Measurements from ENCODE around the gene SRBD1. TPM values are rescaled to one million over a fixed set of nuclear protein-coding genes. Genes with fewer than 3 reads are reported as not detected.
A peak's percentile ranks its signal among the peaks of the same experiment; 100 is the strongest.

SRBD1 gene
- total and polyA plus RNA-seq, 5 donors = 4.2 to 13.6 (median 13.0) TPM

- intact Hi-C loops (cut with DNase I) = no loop called here
- WGBS = 12% methylated on average over 3 of the region's 3 CpGs
- Histone ChIP-seq H3K9me3 (ENCODE audit: control insufficient read depth, low read length) (no peaks in the 10 kb centered on the region), H3K4me1 (ENCODE audit: control insufficient read depth, insufficient read depth, low read length) (no peaks in the 10 kb centered on the region), H3K27me3 (ENCODE audit: control insufficient read depth, insufficient read depth) (no peaks in the 10 kb centered on the region), H3K27ac (ENCODE audit: low read length) (no peak overlapping the region), H3K4me3 (ENCODE audit: low read length) (no peak overlapping the region)
- ATAC-seq = peak; percentile 81 to 90
- DNase-seq = peak in 1 of 3 donors; percentile 11
These were observed 152.0 kb downstream of the SRBD1 start for GRCh38 chr2:45458909-45459563.

- H3K4me3 ChIP-seq (ENCODE audit: low read length) = no peak overlapping the region
- H3K27ac ChIP-seq (ENCODE audit: low read length) = no peak overlapping the region
- 97% methylated on average over 5 of the region's 5 CpGs for WGBS
- DNase-seq (no peak), ATAC-seq (no peak)
- H3K9me3 ChIP-seq (ENCODE audit: control insufficient read depth, low read length) = no peaks in the 10 kb centered on the region
- intact Hi-C loops (cut with DNase I) = no loop called here
- no peaks in the 10 kb centered on the region for H3K4me1 ChIP-seq (ENCODE audit: control insufficient read depth, insufficient read depth, low read length)
- no peaks in the 10 kb centered on the region for H3K27me3 ChIP-seq (ENCODE audit: control insufficient read depth, insufficient read depth)
These were observed 153.7 kb downstream of the SRBD1 start for GRCh38 chr2:45457211-45457945.

- ATAC-seq (peak in 1 of 2 donors; percentile 71), DNase-seq (peak in 2 of 3 donors; percentile 19 to 67)
- intact Hi-C loops (cut with DNase I) = no loop called here
- no peak overlapping the region for H3K4me3 ChIP-seq (ENCODE audit: low read length)
- H3K9me3 ChIP-seq (ENCODE audit: control insufficient read depth, low read length) = no peaks in the 10 kb centered on the region
- no peak overlapping the region for H3K27ac ChIP-seq (ENCODE audit: low read length)
- 55% methylated on average over 4 of the region's 4 CpGs for WGBS
- H3K4me1 ChIP-seq (ENCODE audit: control insufficient read depth, insufficient read depth, low read length) = no peaks in the 10 kb centered on the region
- H3K27me3 ChIP-seq (ENCODE audit: control insufficient read depth, insufficient read depth) = no peaks in the 10 kb centered on the region
These were observed 158.2 kb downstream of the SRBD1 start for GRCh38 chr2:45452866-45453265.

GRCh38 chr2:45450634-45451033 lies 160.4 kb downstream of the SRBD1 start:
- H3K4me3 ChIP-seq (ENCODE audit: low read length) = no peak overlapping the region
- no peaks in the 10 kb centered on the region for H3K4me1 ChIP-seq (ENCODE audit: control insufficient read depth, insufficient read depth, low read length)
- DNase-seq = no peak
- intact Hi-C loops (cut with DNase I) = no loop called here
- 85% methylated on average over 2 of the region's 2 CpGs for WGBS
- H3K9me3 ChIP-seq (ENCODE audit: control insufficient read depth, low read length) = no peaks in the 10 kb centered on the region
- H3K27ac ChIP-seq (ENCODE audit: low read length) = no peak overlapping the region
- no peak for ATAC-seq
- H3K27me3 ChIP-seq (ENCODE audit: control insufficient read depth, insufficient read depth) = no peaks in the 10 kb centered on the region

- Histone ChIP-seq H3K4me3 (ENCODE audit: low read length) (no peak overlapping the region), H3K9me3 (ENCODE audit: control insufficient read depth, low read length) (no peaks in the 10 kb centered on the region), H3K4me1 (ENCODE audit: control insufficient read depth, insufficient read depth, low read length) (no peaks in the 10 kb centered on the region), H3K27ac (ENCODE audit: low read length) (no peak overlapping the region), H3K27me3 (ENCODE audit: control insufficient read depth, insufficient read depth) (no peaks in the 10 kb centered on the region)
- ATAC-seq (no peak), DNase-seq (no peak)
- WGBS = 97% methylated on average over 3 of the region's 3 CpGs
- intact Hi-C loops (cut with DNase I) = no loop called here
These were observed 162.8 kb downstream of the SRBD1 start for GRCh38 chr2:45448217-45448616.

GRCh38 chr2:45446016-45446415 lies 165.1 kb downstream of the SRBD1 start:
- WGBS = 84% methylated on average over 2 of the region's 2 CpGs
- Histone ChIP-seq H3K27me3 (ENCODE audit: control insufficient read depth, insufficient read depth) (no peaks in the 10 kb centered on the region), H3K4me1 (ENCODE audit: control insufficient read depth, insufficient read depth, low read length) (no peaks in the 10 kb centered on the region), H3K9me3 (ENCODE audit: control insufficient read depth, low read length) (no peaks in the 10 kb centered on the region), H3K4me3 (ENCODE audit: low read length) (no peak overlapping the region), H3K27ac (ENCODE audit: low read length) (no peak overlapping the region)
- intact Hi-C loops (cut with DNase I) = no loop called here
- no peak for DNase-seq
- ATAC-seq = no peak

GRCh38 chr2:45445037-45445436 lies 166.0 kb downstream of the SRBD1 start:
- intact Hi-C loops (cut with DNase I) = no loop called here
- Histone ChIP-seq H3K4me3 (ENCODE audit: low read length) (no peak overlapping the region), H3K27ac (ENCODE audit: low read length) (no peak overlapping the region), H3K9me3 (ENCODE audit: control insufficient read depth, low read length) (no peaks in the 10 kb centered on the region), H3K27me3 (ENCODE audit: control insufficient read depth, insufficient read depth) (no peaks in the 10 kb centered on the region), H3K4me1 (ENCODE audit: control insufficient read depth, insufficient read depth, low read length) (no peaks in the 10 kb centered on the region)
- no peak for DNase-seq
- ATAC-seq = no peak
- 75% methylated on average over 1 of the region's 1 CpG for whole genome bisulfite sequencing

- intact Hi-C loops (cut with DNase I) = no loop called here
- no peak overlapping the region for H3K4me3 ChIP-seq (ENCODE audit: low read length)
- ATAC-seq = no peak
- H3K27ac ChIP-seq (ENCODE audit: low read length) = no peak overlapping the region
- H3K27me3 ChIP-seq (ENCODE audit: control insufficient read depth, insufficient read depth) = no peaks in the 10 kb centered on the region
- H3K4me1 ChIP-seq (ENCODE audit: control insufficient read depth, insufficient read depth, low read length) = no peaks in the 10 kb centered on the region
- H3K9me3 ChIP-seq (ENCODE audit: control insufficient read depth, low read length) = no peaks in the 10 kb centered on the region
- 65% methylated on average over 1 of the region's 1 CpG for WGBS
- no peak for DNase-seq
These were observed 168.1 kb downstream of the SRBD1 start for GRCh38 chr2:45443012-45443411.

- no peak overlapping the region for H3K4me3 ChIP-seq (ENCODE audit: low read length)
These were observed 169.0 kb downstream of the SRBD1 start for GRCh38 chr2:45442026-45442425.

GRCh38 chr2:45441571-45441970 lies 169.5 kb downstream of the SRBD1 start:
- WGBS = 92% methylated on average over 3 of the region's 3 CpGs
- DNase-seq (peak in 1 of 3 donors; percentile 36), ATAC-seq (no peak)
- no peak overlapping the region for H3K27ac ChIP-seq (ENCODE audit: low read length)
- intact Hi-C loops (cut with DNase I) = no loop called here
- H3K4me1 ChIP-seq (ENCODE audit: control insufficient read depth, insufficient read depth, low read length) = no peaks in the 10 kb centered on the region
- no peaks in the 10 kb centered on the region for H3K27me3 ChIP-seq (ENCODE audit: control insufficient read depth, insufficient read depth)
- no peak overlapping the region for H3K4me3 ChIP-seq (ENCODE audit: low read length)
- H3K9me3 ChIP-seq (ENCODE audit: control insufficient read depth, low read length) = no peaks in the 10 kb centered on the region

More at GRCh38 chr2:45442026-45442425, 169.0 kb downstream of the SRBD1 start:
- no peak for ATAC-seq
- H3K27me3 ChIP-seq (ENCODE audit: control insufficient read depth, insufficient read depth) = no peaks in the 10 kb centered on the region
- intact Hi-C loops (cut with DNase I) = no loop called here
- no peak overlapping the region for H3K27ac ChIP-seq (ENCODE audit: low read length)
- H3K4me1 ChIP-seq (ENCODE audit: control insufficient read depth, insufficient read depth, low read length) = no peaks in the 10 kb centered on the region
- H3K9me3 ChIP-seq (ENCODE audit: control insufficient read depth, low read length) = no peaks in the 10 kb centered on the region
- DNase-seq = no peak
- WGBS = 89% methylated on average over 3 of the region's 3 CpGs

GRCh38 chr2:45439788-45440773 lies 171.0 kb downstream of the SRBD1 start:
- H3K27me3 ChIP-seq (ENCODE audit: control insufficient read depth, insufficient read depth) = no peaks in the 10 kb centered on the region
- DNase-seq (no peak), ATAC-seq (no peak)
- no peak overlapping the region for H3K4me3 ChIP-seq (ENCODE audit: low read length)
- no peak overlapping the region for H3K27ac ChIP-seq (ENCODE audit: low read length)
- H3K9me3 ChIP-seq (ENCODE audit: control insufficient read depth, low read length) = no peaks in the 10 kb centered on the region
- no peaks in the 10 kb centered on the region for H3K4me1 ChIP-seq (ENCODE audit: control insufficient read depth, insufficient read depth, low read length)
- intact Hi-C loops (cut with DNase I) = no loop called here
- 95% methylated on average over 6 of the region's 6 CpGs for WGBS
